GM18517 (cell line): ENCODE measurements around the gene MACROD2.

ENCODE experiments used
- ATAC-seq: cut with Tn5 transposase; IDR thresholded peaks from one replicate; pipeline ENCODE4 v1.9.1; 2021; ENCODE audit warnings: mild to moderate bottlenecking, moderate library complexity; ENCODE audit not compliant: unreplicated experiment

The MACROD2 gene

DNA sequence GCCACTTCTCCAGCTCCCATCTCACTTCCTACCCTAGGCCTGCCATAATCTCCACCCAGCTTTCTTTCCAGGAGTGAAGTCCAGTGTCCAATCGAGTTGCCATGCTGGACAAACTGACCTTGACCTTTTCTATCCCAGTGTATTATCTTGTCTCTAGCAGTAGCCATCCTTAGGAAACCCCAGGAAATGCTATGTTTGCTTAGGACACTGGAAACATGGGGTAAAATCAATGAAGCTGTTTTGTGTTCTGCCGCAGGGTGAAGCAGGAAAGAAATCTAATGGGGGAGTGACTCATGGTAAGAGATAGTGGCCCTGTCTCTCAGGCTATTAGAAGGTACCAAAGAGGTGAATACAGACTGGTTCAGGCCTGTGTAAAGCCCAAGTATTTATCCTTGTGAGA, 1452.2 kb downstream of the MACROD2 start:
- ATAC-seq, result no peak

DNA sequence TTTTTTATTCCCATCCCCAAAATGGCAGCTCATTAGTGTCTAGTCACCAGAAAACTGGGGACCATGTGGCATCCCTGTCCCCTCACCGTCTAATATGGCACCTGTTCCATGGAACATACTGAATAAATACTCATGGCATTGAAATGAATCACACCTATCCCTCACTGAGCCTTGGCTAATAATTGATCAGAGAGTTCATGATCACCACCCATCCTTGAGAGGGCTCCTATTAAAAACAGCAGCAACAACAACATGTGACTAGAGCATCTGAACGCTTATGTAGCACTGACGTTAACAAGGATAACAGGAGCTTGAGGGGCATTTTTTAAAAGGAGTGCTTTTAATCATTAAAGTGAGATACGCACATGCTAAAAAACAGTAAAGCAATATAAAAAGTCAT, 1453.7 kb downstream of the MACROD2 start:
- no peak for ATAC-seq

DNA sequence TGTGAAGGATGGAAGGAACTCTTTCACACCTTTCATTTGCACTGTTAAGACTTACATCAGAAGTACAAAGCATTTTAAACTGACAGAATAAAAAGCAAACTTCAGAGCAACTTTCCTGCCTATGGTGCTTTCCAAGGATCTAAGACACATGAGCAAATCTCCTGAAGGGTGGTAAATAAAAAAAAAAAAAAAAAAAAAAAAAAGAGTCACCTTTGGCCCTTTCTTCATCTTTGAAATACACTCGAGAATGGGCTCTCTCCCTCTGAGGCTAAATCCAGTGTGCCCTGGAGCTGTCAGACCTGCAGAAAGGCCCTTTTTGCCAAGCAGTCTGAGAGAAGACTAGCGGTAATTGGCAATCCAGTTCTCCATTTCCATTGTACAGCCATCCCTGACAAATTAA, 1455.9 kb downstream of the MACROD2 start:
- no peak for ATAC-seq

DNA sequence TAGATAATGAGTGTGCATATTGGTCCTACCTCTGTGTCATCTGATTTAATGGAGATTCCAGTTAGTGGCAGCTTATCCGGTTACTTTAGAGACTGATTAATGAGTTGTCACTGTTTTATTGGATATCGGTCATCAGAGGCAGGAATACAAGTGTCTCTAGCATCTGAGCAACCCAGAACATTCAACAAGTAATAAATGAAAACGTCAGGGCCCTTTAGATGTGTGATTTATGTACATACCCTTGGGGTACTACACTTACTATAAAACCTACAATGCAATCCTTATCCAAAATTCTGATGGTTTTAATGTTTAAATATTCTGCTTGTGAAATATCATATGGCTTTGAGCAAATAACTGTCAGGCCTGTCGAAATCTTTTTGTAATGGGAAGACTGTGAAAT, 1460.0 kb downstream of the MACROD2 start:
- no peak for ATAC-seq

DNA sequence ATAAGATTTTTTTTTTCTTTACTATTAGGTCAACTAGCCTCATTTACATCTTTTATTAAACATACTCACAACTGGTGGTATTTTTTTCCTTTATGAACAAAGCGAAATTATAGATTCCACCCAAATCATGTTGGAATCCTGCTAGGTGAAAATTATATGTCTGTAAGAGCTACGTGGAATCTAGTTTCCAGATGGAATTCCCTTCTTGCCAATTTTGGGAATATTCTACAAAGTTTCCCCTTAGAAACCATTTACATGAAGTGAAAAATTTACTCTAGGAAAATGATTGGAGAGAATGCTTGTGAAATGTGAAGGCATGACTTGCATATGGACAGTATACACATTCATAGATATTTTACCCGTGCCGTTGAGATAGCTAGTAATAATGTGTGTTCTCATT, 1466.6 kb downstream of the MACROD2 start:
- no peak for ATAC-seq

DNA sequence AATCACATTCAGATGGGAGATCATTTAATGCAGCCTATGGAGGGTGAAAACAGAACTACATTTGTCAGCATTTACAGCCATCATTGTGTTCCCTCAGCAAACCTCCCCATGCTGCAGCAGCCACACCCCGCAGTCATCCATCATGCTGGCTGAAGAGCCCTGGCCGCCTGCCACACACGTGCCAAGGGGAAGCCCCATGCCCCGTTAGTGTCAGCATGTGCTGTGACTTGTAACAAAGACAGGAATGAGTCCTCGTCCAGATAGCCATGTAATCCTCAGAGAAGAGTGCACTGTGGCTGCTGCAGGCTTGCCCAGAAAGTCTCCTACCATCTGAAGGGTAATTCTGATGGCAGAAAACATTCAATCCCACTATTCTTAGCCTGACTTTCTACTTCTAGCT, 1480.2 kb downstream of the MACROD2 start:
- ATAC-seq, result no peak

DNA sequence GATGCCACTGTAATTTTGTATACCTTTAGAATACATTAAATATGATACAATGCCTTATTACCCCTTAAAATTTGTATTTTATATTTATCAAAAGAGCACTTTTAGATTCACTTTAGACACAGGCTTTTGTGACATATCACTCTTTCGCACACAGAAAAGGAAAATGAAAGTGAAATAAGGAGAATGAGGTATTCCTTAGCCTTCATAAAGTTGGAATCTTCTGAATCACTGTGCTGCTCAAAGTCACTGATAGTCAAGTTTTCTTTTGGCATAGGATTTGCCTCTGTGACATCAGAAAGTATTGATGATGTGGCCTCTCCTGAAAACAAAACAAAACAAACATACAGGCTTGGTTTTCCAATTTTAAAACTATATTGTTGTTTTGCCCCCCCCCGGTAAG, 1480.9 kb downstream of the MACROD2 start:
- ATAC-seq, result no peak

DNA sequence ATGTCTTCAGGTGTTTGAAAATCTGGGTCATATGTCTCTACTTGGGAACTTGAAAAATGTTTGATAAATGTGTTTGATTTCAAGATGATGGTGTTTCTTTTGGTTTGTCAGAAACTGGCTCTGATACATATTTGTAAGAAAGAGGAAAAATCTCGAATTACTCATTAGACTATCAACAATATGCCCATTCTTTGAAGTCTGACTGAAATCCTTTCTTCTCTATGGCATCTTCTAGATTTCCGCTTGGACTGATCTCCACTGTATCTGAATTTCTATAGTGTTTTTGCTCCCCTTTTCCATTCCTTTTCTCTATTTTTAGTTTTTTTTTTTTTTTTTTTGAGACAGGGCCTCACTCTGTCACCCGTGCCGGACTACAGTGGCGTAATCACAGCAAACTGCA, 1481.5 kb downstream of the MACROD2 start:
- no peak for ATAC-seq

DNA sequence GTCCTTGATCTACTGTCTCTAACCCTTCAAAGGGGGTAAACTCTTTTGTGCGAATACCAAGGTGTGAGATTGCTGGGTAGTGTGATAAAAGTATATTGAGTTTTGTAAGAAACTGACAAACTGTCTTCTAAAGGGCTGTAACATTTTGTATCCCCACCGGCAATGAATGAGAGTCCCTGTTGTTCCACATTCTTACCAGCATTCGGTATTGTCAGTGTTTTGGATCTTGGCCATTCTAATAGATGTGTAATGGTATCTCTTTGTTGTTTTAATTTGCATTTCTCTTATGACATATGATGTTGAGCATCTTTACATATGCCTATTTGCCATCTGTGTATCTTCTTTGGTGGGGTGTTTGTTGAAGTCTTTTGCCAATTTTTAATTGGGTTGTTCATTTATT, 1487.2 kb downstream of the MACROD2 start:
- ATAC-seq, result no peak

DNA sequence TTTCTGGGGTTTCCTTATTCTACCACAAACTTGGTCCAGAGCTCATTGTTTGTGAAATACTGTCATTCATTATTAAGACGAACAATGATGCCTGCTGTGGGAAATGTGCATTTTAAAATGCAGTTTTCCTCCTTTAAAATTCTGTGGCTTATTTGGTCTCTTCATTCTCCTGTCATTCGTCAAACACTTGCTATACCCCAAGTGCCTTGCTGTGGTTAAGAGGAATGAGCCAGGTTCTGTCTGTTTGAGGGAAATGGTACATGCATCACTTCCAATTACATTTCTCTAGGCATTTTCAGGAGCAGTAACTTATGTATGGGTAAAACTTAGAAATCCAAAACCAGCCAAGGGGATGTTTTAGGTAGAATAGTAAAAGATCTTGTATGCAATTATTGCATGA, 1490.2 kb downstream of the MACROD2 start:
- no peak for ATAC-seq

DNA sequence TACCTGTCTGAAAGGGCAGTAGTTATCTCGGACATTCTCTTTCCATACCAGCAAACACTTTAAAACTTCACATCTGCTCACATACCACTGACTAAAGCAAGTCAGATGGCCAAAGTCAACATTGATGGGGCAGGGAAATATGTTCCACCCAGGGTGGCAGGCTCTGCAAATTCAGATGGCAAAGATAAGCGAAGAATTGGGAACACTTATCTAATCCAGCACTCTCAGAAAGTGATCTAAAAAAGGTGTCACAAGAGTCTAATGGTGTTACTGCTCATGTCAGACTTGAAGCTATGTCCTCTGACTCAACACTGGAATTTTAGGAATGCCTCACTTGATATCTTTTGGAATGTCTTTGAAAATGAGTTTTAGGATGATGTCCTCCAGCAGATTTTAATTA, 1491.7 kb downstream of the MACROD2 start:
- no peak for ATAC-seq

DNA sequence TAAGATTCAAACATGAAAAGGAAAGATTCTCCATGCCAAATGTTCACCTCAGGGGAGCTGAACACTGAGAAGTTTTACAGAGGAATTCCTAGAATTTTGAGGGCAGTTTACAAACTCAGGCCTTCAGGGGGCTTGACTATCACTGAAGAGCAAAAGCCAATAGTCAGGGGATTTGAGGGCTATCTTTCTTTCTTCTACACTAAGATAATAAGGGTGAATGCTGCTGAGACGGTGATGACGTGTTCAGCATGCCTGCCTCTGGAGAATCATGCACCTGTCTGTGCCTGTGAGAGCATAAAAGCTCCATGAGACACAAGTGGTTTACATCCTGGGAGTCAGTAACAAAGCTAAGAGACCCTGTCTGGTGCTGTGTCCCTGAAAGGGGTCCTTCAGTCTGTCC, 1492.4 kb downstream of the MACROD2 start:
- no peak for ATAC-seq

DNA sequence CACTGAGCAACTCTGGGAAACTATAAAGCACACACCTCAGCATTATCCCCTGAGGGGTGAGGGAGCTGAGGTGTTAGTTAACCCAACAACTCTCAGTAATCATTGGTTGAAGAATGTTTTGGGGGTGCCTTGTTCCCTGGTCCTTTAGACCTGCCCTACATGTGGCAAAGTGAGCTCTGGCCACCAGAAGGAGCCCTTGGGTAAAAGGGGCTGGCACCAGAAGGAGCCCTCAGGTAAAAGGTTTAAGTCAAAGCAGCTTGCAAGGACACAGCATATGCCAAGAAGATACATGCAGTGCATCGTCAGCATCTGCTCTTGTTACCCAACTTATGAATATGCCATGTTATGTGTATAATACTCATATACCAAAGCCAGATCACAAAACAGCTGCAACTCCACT, 1496.3 kb downstream of the MACROD2 start:
- no peak for ATAC-seq

DNA sequence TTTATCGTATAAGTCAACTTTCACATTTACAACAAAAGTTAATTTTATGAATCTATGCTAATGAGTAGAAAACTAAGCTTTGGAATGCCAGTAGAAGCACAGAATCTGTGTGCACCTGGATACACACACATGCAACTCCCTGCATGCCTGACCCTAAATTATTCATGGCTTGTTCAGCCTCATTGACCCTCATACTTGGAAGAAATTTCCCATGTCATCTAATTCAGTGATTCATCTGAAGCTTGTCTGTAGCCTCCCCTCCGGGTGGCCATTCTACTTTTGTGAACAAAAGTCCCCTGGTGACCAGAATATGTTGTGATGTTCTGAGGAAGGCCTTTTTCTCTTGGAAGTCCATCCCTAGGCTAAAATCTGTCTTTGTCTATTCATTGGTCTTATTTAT, 1499.5 kb downstream of the MACROD2 start:
- ATAC-seq, result no peak

DNA sequence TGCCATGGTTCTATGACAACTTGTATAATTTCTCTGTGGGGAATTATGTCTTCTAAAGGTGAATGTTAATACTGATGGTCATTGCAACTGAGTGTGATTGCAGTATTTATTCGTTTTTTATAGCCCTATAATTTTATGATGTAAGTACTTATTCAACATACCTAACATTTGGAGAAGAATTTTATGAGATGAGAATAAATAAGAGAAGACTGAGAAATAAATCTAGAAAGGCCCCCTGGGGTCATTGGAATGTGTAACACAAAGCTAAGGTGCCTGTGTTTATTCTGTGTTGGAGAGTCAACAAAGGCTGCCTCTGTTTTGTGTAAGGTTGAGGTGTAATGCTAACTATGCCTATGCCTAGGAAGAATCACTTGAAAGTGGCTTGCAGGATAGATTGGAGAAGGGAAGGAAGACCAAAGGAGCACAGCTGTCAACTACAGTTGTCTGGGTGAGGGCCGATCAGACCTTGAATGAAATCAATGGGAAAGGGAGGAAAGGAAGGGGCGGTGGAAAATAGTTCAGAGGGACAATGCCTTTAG, 1501.3 kb downstream of the MACROD2 start:
- no peak for ATAC-seq

DNA sequence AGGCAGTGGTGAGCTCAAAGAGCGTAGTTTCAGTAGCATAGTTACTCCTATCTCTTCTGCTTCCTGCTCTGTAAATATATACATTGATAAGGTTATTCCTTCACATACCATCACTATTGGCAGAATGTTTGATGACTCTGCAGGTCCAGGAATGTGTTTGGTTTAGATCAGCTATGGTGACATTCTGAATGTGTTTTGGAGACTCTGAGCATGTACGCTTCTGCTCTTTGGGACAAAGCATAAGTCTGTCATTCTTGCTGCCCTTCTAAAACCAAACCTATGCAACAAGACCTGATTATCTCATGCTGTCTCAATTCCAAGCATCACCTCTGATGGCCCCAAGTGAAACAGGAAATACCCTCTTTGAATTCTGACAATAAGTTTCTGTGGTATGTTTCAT, 1503.6 kb downstream of the MACROD2 start:
- ATAC-seq, result no peak

DNA sequence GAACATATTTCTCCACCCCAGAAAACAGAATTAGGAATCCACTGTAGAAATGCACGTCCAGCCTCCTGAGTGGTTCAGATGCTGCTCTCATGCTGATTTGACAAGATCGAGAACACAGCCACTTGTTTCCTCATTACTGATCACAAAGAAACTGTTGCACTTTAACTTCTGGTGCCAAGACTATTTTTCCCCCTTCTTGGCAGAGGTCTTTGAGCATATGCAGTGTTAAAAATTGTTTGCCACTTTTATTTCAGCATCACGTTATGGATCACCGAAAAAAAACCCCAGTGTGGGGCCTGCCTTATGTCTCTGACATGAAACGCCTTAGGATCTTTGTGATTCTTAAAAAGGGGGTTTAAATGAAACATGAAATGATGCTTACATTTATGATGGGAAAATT, 1511.0 kb downstream of the MACROD2 start:
- ATAC-seq, result no peak

DNA sequence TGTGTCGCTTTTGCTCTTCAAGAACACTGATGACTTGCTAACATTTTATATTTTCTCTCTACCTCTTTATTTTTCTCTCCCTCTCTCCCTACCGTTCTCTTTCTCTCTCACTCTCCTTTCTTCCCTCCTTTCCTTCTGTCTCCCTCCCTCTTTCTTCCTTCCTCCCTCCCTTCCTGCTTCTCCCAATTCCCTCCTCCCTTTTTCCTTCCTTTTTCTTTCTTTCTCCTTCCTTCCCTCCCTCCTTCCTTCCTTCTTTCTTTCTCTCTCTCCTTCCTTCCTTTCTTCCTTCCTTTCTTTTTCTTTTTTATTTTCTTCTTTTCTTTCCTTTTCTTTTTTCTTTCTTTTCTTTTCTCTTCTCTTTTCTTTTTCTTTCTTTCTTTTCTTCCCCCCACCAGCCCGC, 1511.8 kb downstream of the MACROD2 start:
- ATAC-seq, result no peak

DNA sequence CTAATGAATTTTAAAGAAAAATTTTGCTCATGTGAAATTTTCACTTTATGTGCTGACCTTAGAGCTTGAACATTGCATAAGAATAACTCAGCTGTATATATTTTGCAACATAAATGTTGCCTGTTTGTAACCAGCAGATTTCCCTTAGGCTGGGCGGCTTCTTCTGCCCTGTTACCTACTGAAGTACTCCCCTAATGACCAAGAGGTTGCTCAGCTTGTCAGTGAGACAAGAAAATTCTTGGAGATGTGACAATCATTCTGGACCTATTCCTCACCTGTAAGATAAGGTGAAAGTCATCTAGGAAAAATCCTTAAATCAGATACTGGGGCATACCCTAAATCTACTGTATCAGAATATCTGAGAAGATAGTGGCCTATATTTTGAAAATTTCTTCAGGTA, 1516.2 kb downstream of the MACROD2 start:
- ATAC-seq, result no peak

DNA sequence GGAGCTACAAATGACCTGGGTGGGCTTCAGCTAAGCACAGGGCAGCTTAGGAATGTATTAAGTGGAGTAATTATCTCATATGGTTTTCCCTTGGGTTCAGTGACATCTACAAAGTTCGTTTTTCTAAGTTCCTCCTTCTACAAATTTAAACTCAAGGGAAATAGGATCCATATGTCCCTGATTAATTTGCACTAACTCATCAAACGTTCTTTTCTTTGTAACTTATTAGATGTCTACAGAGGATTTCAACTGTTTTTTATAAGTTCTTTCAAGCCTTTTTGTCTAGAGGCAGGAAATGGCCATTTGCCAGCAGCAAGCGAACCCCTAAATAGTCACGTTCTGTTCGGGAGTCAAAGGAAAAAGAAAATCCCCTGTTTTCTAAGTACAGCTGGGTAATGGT, 1517.6 kb downstream of the MACROD2 start:
- no peak for ATAC-seq

DNA sequence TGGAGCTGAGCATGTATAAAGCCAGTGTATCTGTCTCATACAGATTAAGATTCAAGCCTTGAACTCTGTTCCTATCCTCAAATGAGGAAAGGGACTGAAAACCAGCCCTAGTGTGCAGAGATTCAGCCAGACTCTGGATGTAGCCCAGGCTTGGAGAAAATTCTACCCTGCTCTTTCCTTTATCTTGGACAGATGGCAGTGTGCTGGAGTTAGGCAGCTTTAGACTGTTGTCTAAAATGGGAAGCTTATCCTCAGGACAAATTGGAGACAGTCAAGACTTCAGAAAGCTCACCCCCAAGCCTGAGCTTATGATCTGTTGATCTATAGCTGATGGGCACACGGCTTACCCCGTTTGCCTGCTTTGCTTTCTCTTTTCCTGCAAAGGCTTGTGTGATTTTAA, 1520.4 kb downstream of the MACROD2 start:
- no peak for ATAC-seq

DNA sequence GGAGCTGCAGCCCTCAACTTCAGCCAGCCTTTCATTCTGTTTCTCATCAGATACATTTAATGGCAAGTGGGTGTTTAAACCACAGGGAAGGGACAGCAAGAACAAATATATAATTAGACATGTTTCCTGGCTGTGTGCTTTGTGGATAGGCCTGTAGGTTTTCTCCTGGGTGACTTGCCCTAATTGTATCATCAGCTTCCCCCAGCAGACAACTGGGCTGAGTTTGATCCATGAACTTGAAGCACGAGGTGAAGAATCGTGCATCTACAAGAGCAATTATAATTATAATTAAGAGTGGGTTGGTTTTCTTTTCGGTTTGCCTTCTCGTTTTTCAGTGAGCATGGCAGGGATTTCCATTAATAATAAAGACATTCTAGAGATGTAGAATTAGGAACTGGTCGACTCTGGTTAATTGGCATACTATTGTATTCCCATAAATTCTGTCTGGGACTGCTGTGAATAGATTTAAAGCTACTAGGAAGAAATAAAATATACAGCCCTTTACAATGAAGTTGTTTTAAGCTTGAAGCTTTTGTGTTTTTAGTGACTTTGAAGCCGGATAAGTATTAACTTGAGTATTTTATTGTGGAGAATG, 1525.7 kb downstream of the MACROD2 start:
- ATAC-seq, result no peak

DNA sequence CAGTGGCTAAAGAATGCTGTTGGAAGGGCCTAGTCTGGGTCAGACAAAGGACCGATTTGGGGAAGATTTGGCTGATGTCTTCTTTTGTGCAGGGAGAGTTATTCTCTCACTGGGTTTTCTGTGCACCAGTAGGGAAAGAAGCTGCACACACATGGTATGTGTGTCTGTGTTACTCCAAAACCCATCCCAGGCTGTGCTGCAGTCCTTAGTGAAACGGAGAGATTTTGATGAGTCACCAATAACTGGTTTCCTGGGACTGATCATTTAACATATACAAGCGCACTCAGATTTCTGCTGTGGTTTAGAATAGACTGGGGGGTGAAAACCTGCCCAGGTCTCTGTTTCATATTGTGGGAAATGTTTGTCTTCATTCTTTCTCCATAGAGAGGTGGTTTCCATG, 1528.1 kb downstream of the MACROD2 start:
- no peak for ATAC-seq
